Measurements from ENCODE around the gene ITGB7.

DNA sequence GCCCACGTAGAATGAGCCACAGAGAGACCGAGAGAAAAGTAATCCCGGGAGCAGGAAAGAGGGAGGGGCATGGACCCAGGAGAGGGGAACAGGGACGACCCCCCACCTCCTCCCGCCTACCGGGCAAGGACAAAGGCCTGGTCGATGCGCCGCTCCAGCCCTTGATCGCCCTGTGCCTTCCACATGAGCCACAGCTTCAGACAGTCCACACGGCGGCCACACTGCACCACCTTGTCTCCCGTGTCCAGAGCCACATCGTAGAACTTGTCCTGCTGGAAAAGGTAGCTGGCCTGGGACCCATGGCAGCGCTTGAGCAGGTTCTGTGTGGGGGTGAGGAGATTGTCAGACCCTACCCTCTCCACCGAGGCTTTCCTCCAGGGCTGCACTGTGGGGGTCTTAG, 47.1 kb downstream of the ITGB7 start:
- TF ChIP-seq, protein P1, sequence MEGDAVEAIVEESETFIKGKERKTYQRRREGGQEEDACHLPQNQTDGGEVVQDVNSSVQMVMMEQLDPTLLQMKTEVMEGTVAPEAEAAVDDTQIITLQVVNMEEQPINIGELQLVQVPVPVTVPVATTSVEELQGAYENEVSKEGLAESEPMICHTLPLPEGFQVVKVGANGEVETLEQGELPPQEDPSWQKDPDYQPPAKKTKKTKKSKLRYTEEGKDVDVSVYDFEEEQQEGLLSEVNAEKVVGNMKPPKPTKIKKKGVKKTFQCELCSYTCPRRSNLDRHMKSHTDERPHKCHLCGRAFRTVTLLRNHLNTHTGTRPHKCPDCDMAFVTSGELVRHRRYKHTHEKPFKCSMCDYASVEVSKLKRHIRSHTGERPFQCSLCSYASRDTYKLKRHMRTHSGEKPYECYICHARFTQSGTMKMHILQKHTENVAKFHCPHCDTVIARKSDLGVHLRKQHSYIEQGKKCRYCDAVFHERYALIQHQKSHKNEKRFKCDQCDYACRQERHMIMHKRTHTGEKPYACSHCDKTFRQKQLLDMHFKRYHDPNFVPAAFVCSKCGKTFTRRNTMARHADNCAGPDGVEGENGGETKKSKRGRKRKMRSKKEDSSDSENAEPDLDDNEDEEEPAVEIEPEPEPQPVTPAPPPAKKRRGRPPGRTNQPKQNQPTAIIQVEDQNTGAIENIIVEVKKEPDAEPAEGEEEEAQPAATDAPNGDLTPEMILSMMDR (IDR thresholded peaks at IDR 0.05; ENCODE audit: insufficient read depth, low read depth, low read length) = no peak
- no peak for TF ChIP-seq EZH2 (IDR thresholded peaks at IDR 0.05; ENCODE audit: insufficient read depth, low read length)

Data from astrocyte (in vitro differentiated cells and primary cell).